ENCODE results near the gene ETV5.

The ETV5 gene

GRCh38 chr3:186098740-186099139, 10.1 kb downstream of the ETV5 start:
- H3K9me3 ChIP-seq (ENCODE audit: severe bottlenecking) = no peaks in the 10 kb centered on the region
- no peak for TF ChIP-seq CTCF (IDR thresholded peaks at IDR 0.05; ENCODE audit: low read depth, low read length)
- no peak for DNase-seq
- H3K27ac ChIP-seq = no peak overlapping the region
- H3K36me3 ChIP-seq = no peaks in the 10 kb centered on the region
- no peaks in the 10 kb centered on the region for H3K27me3 ChIP-seq (ENCODE audit: insufficient read depth, low read depth, severe bottlenecking)
- no peak overlapping the region for H3K4me3 ChIP-seq (ENCODE audit: low read depth, low read length)

- Histone ChIP-seq H3K27me3 (ENCODE audit: insufficient read depth, low read depth, severe bottlenecking) (no peaks in the 10 kb centered on the region), H3K27ac (no peak overlapping the region), H3K9me3 (ENCODE audit: severe bottlenecking) (no peaks in the 10 kb centered on the region), H3K36me3 (no peaks in the 10 kb centered on the region), H3K4me3 (ENCODE audit: low read depth, low read length) (peak overlapping the region; percentile 35)
- DNase-seq = peak; percentile 80
- no peak for TF ChIP-seq CTCF (IDR thresholded peaks at IDR 0.05; ENCODE audit: low read depth, low read length)
These were observed 11.0 kb downstream of the ETV5 start for GRCh38 chr3:186097663-186098451.

GRCh38 chr3:186097317-186097662, 11.6 kb downstream of the ETV5 start:
- no peaks in the 10 kb centered on the region for H3K27me3 ChIP-seq (ENCODE audit: insufficient read depth, low read depth, severe bottlenecking)
- no peak overlapping the region for H3K27ac ChIP-seq
- no peak for TF ChIP-seq CTCF (IDR thresholded peaks at IDR 0.05; ENCODE audit: low read depth, low read length)
- H3K36me3 ChIP-seq = no peaks in the 10 kb centered on the region
- H3K9me3 ChIP-seq (ENCODE audit: severe bottlenecking) = no peaks in the 10 kb centered on the region
- peak overlapping the region; percentile 35 for H3K4me3 ChIP-seq (ENCODE audit: low read depth, low read length)
- peak; percentile 12 for DNase-seq

- H3K36me3 ChIP-seq = no peaks in the 10 kb centered on the region
- H3K4me3 ChIP-seq (ENCODE audit: low read depth, low read length) = no peak overlapping the region
- no peaks in the 10 kb centered on the region for H3K27me3 ChIP-seq (ENCODE audit: insufficient read depth, low read depth, severe bottlenecking)
- no peak for TF ChIP-seq CTCF (IDR thresholded peaks at IDR 0.05; ENCODE audit: low read depth, low read length)
- H3K9me3 ChIP-seq (ENCODE audit: severe bottlenecking) = no peaks in the 10 kb centered on the region
- no peak for DNase-seq
- no peak overlapping the region for H3K27ac ChIP-seq
These were observed 12.6 kb downstream of the ETV5 start for GRCh38 chr3:186096290-186096689.

GRCh38 chr3:186095561-186096081, 13.3 kb downstream of the ETV5 start:
- H3K9me3 ChIP-seq (ENCODE audit: severe bottlenecking) = no peaks in the 10 kb centered on the region
- no peaks in the 10 kb centered on the region for H3K27me3 ChIP-seq (ENCODE audit: insufficient read depth, low read depth, severe bottlenecking)
- DNase-seq = no peak
- H3K36me3 ChIP-seq = no peaks in the 10 kb centered on the region
- no peak for TF ChIP-seq CTCF (IDR thresholded peaks at IDR 0.05; ENCODE audit: low read depth, low read length)
- H3K27ac ChIP-seq = no peak overlapping the region
- H3K4me3 ChIP-seq (ENCODE audit: low read depth, low read length) = no peak overlapping the region

Data from WERI-Rb-1 (cell line).